ENCODE data around the gene MPZL3. TPM values are rescaled to one million over a fixed set of nuclear protein-coding genes. Genes with fewer than 3 reads are reported as not detected.
A peak's percentile ranks its signal among the peaks of the same experiment; 100 is the strongest.

Gene MPZL3
- total and polyA plus RNA-seq, 4 experiments from 2014 or later = 12.3 to 32.0 (median 21.3) TPM

GRCh38 chr11:118200901-118201680 lies 51.1 kb downstream of the MPZL3 start:
- H3K27ac Mint-ChIP-seq = no peak overlapping the region
- POLR2A ChIA-PET (ENCODE audit: partially characterized antibody) = interaction anchor here (0.9 to 5.6 kb wide), 10 partner anchors 14 to 103 kb away, joined by 3 to 83 read pairs (median 22); partner anchors contain the start of genes CD3E, JAML and MPZL3
- peaks cover 20 to 30% of the 10 kb centered on the region in 2 donors for H3K36me3 Mint-ChIP-seq

GRCh38 chr11:118200497-118200896 lies 51.7 kb downstream of the MPZL3 start:
- H3K27me3 ChIP-seq (ENCODE audit: insufficient read depth, low read length) = no peaks in the 10 kb centered on the region
- Mint-ChIP-seq H3K27ac (no peak overlapping the region), H3K4me3 (no peak overlapping the region), H3K4me1 (peaks cover 7 to 14% (median 11%) of the 10 kb centered on the region in 4 donors), H3K9me3 (no peaks in the 10 kb centered on the region), H3K27me3 (no peaks in the 10 kb centered on the region), H3K36me3 (peaks cover 22 to 27% of the 10 kb centered on the region in 2 donors)
- peak overlapping the region; percentile 16 for H3K27ac ChIP-seq (ENCODE audit: low read depth, low read length)
- H3K36me3 ChIP-seq (ENCODE audit: insufficient read depth, low read length) = peaks cover 15% of the 10 kb centered on the region
- peaks cover 67% of the 10 kb centered on the region for H3K4me1 ChIP-seq (ENCODE audit: insufficient read depth, low read length)
- POLR2A ChIA-PET (ENCODE audit: partially characterized antibody) = interaction anchor here (1.1 to 3.3 kb wide), 3 partner anchors 25 to 52 kb away, joined by 4 to 26 read pairs (median 22); partner anchors contain the start of genes JAML and MPZL3
- CTCF ChIA-PET (ENCODE audit: partially characterized antibody) = interaction anchor here (1.0 to 3.3 kb wide), 10 partner anchors 14 to 287 kb away, joined by 3 to 138 read pairs (median 44); partner anchors contain the start of genes MPZL2 and MPZL3
- no peaks in the 10 kb centered on the region for H3K9me3 ChIP-seq (ENCODE audit: control insufficient read depth in 1 of 2, low read length in 2 of 2)
- intact Hi-C loops (cut with micrococcal nuclease) = no loop called here
- no peak for DNase-seq
- H3K4me3 ChIP-seq (ENCODE audit: low read length in 2 of 2) = no peak overlapping the region

More at GRCh38 chr11:118200901-118201680, 51.1 kb downstream of the MPZL3 start:
- CTCF ChIA-PET (ENCODE audit: partially characterized antibody) = interaction anchor here (0.8 to 3.3 kb wide), 9 partner anchors 10 to 95 kb away, joined by 3 to 36 read pairs (median 11); partner anchors contain the start of genes JAML and MPZL3
- Histone ChIP-seq H3K27me3 (ENCODE audit: insufficient read depth, low read length) (no peaks in the 10 kb centered on the region), H3K36me3 (ENCODE audit: insufficient read depth, low read length) (peaks cover 18% of the 10 kb centered on the region), H3K27ac (ENCODE audit: low read depth, low read length) (peak overlapping the region; percentile 16), H3K9me3 (ENCODE audit: control insufficient read depth in 1 of 2, low read length in 2 of 2) (no peaks in the 10 kb centered on the region), H3K4me1 (ENCODE audit: insufficient read depth, low read length) (peaks cover 73% of the 10 kb centered on the region), H3K4me3 (ENCODE audit: low read length in 2 of 2) (no peak overlapping the region)
- Mint-ChIP-seq H3K4me3 (no peak overlapping the region), H3K4me1 (peaks cover 12 to 15% (median 14%) of the 10 kb centered on the region in 4 donors), H3K9me3 (no peaks in the 10 kb centered on the region), H3K27me3 (no peaks in the 10 kb centered on the region)
- peak; percentile 33 to 74 (median 51) for DNase-seq
- intact Hi-C loops (cut with micrococcal nuclease) = no loop called here

GRCh38 chr11:118199135-118199534 lies 53.0 kb downstream of the MPZL3 start:
- Mint-ChIP-seq H3K27ac (peak overlapping the region in 6 of 7 donors; percentile 53 to 94 (median 70)), H3K27me3 (no peaks in the 10 kb centered on the region), H3K36me3 (peaks cover 34 to 35% of the 10 kb centered on the region in 2 donors), H3K4me1 (peaks cover 3 to 14% (median 9%) of the 10 kb centered on the region in 4 donors), H3K4me3 (no peak overlapping the region), H3K9me3 (no peaks in the 10 kb centered on the region)
- H3K36me3 ChIP-seq (ENCODE audit: insufficient read depth, low read length) = peaks cover 21% of the 10 kb centered on the region
- H3K27ac ChIP-seq (ENCODE audit: low read depth, low read length) = no peak overlapping the region
- no peak for DNase-seq
- ChIA-PET POLR2A (ENCODE audit: partially characterized antibody) (interaction anchor here (0.6 to 3.3 kb wide), 20 partner anchors 12 to 112 kb away, joined by 3 to 26 read pairs (median 6); partner anchors contain the start of genes CD3E, JAML and MPZL3), CTCF (ENCODE audit: partially characterized antibody) (interaction anchor here (0.6 to 3.3 kb wide), 62 partner anchors 10 to 1060 kb away, joined by 3 to 138 read pairs (median 6); partner anchors contain the start of genes CD3D, CD3E, JAML and MPZL2)
- H3K27me3 ChIP-seq (ENCODE audit: insufficient read depth, low read length) = no peaks in the 10 kb centered on the region
- H3K4me1 ChIP-seq (ENCODE audit: insufficient read depth, low read length) = peaks cover 55% of the 10 kb centered on the region
- intact Hi-C loops (cut with micrococcal nuclease) = loop anchor here (2.0 kb wide), 2 partner anchors 26 to 42 kb away; partner anchors contain the start of gene JAML
- no peaks in the 10 kb centered on the region for H3K9me3 ChIP-seq (ENCODE audit: control insufficient read depth in 1 of 2, low read length in 2 of 2)
- H3K4me3 ChIP-seq (ENCODE audit: low read length in 2 of 2) = no peak overlapping the region

GRCh38 chr11:118198370-118198769 lies 53.8 kb downstream of the MPZL3 start:
- no peaks in the 10 kb centered on the region for H3K9me3 ChIP-seq (ENCODE audit: control insufficient read depth in 1 of 2, low read length in 2 of 2)
- peak overlapping the region; percentile 27 for H3K27ac ChIP-seq (ENCODE audit: low read depth, low read length)
- H3K36me3 ChIP-seq (ENCODE audit: insufficient read depth, low read length) = peaks cover 27% of the 10 kb centered on the region
- Mint-ChIP-seq H3K4me3 (peak overlapping the region in 7 of 8 donors; percentile 13 to 70 (median 47)), H3K9me3 (no peaks in the 10 kb centered on the region), H3K27me3 (no peaks in the 10 kb centered on the region), H3K27ac (peak overlapping the region in 6 of 7 donors; percentile 26 to 93 (median 77)), H3K36me3 (peaks cover 42 to 43% of the 10 kb centered on the region in 2 donors), H3K4me1 (peaks cover 3 to 14% (median 9%) of the 10 kb centered on the region in 4 donors)
- CTCF ChIA-PET (ENCODE audit: partially characterized antibody) = interaction anchor here (0.6 to 3.3 kb wide), 66 partner anchors 9 to 1061 kb away, joined by 3 to 138 read pairs (median 6); partner anchors contain the start of genes CD3D, CD3E, JAML and MPZL2
- intact Hi-C loops (cut with micrococcal nuclease) = loop anchor here (1.0 to 2.0 kb wide), 6 partner anchors 26 to 290 kb away; partner anchors contain the start of gene JAML
- H3K27me3 ChIP-seq (ENCODE audit: insufficient read depth, low read length) = no peaks in the 10 kb centered on the region
- peak; percentile 69 to 81 (median 76) for DNase-seq
- peaks cover 47% of the 10 kb centered on the region for H3K4me1 ChIP-seq (ENCODE audit: insufficient read depth, low read length)
- POLR2A ChIA-PET (ENCODE audit: partially characterized antibody) = interaction anchor here (0.6 to 3.3 kb wide), 24 partner anchors 11 to 147 kb away, joined by 3 to 26 read pairs (median 6); partner anchors contain the start of genes CD3E, CD3G, JAML and MPZL3
- H3K4me3 ChIP-seq (ENCODE audit: low read length in 2 of 2) = no peak overlapping the region

DNA sequence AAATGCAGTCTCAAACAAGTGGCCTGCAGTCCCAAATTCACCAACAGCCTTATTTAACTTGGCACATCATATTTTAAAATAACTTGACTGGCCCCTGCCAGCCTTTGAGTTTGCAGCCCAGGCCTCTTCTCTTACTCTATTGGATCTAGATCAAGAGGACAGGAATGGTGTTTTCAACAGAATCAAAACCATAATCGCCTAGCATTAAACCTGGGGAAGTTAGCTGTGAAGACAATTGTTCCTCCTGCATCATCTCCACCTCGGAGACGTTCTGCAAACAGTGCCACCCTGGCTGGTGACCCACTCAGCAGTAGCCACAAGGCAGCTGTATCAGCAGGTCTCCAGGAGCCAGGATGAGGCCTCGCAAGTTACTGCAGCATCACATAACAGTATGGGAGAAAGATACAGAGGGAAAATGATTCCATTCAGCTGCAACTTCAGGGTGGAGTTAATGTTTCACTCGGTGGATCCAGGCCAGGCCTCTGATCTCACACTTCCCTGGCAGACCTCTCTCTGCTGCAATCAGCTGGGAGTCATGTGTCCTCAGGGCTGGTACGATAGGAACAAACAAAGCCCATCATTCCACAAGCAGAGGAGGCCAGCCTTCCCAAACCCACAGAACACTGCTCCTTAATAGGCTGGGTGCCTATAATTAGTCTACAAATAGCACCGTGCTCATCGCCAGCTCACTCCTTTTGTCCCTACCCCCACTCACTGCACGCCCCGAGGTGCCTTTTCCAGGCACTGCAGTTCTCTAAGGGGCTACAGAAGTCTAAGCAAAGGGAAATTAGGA lies 57.1 kb downstream of the MPZL3 start:
- no peaks in the 10 kb centered on the region for H3K27me3 ChIP-seq (ENCODE audit: insufficient read depth, low read length)
- ChIA-PET POLR2A (ENCODE audit: partially characterized antibody) (no interaction called here), CTCF (ENCODE audit: partially characterized antibody) (interaction anchor here (1.9 to 2.0 kb wide), 2 partner anchors 97 to 100 kb away, joined by 5 to 9 read pairs; no protein-coding TSS in a partner anchor)
- peak in 1 of 5 donors; percentile 20 for DNase-seq
- no peak overlapping the region for H3K4me3 ChIP-seq (ENCODE audit: low read length in 2 of 2)
- H3K4me3 Mint-ChIP-seq = no peak overlapping the region
- H3K4me1 ChIP-seq (ENCODE audit: insufficient read depth, low read length) = peaks cover 14% of the 10 kb centered on the region
- H3K27ac ChIP-seq (ENCODE audit: low read depth, low read length) = no peak overlapping the region
- intact Hi-C loops (cut with micrococcal nuclease) = no loop called here
- no peak overlapping the region for H3K27ac Mint-ChIP-seq
- no peaks in the 10 kb centered on the region for H3K9me3 ChIP-seq (ENCODE audit: control insufficient read depth in 1 of 2, low read length in 2 of 2)
- peaks cover 58 to 64% of the 10 kb centered on the region in 2 donors for H3K36me3 Mint-ChIP-seq
- peaks cover 0 to 24% (median 11%) of the 10 kb centered on the region in 8 donors for H3K9me3 Mint-ChIP-seq
- peaks cover 3 to 14% (median 8%) of the 10 kb centered on the region in 4 donors for H3K4me1 Mint-ChIP-seq
- no peaks in the 10 kb centered on the region for H3K27me3 Mint-ChIP-seq
- H3K36me3 ChIP-seq (ENCODE audit: insufficient read depth, low read length) = peaks cover 27% of the 10 kb centered on the region

GRCh38 chr11:118193910-118194566 lies 58.1 kb downstream of the MPZL3 start:
- no peaks in the 10 kb centered on the region for H3K27me3 ChIP-seq (ENCODE audit: insufficient read depth, low read length)
- POLR2A ChIA-PET (ENCODE audit: partially characterized antibody) = no interaction called here
- no peak overlapping the region for H3K27ac ChIP-seq (ENCODE audit: low read depth, low read length)
- CTCF ChIA-PET (ENCODE audit: partially characterized antibody) = interaction anchor here (1.5 kb wide), 1 partner anchor 97 kb away, joined by 6 read pairs; no protein-coding TSS in a partner anchor
- H3K27me3 Mint-ChIP-seq = peaks cover 0 to 3% of the 10 kb centered on the region in 2 donors
- intact Hi-C loops (cut with micrococcal nuclease) = no loop called here
- peaks cover 12% of the 10 kb centered on the region for H3K4me1 ChIP-seq (ENCODE audit: insufficient read depth, low read length)
- H3K36me3 Mint-ChIP-seq = peaks cover 56 to 64% of the 10 kb centered on the region in 2 donors
- no peaks in the 10 kb centered on the region for H3K9me3 ChIP-seq (ENCODE audit: control insufficient read depth in 1 of 2, low read length in 2 of 2)
- no peak for DNase-seq
- peaks cover 3 to 12% (median 7%) of the 10 kb centered on the region in 4 donors for H3K4me1 Mint-ChIP-seq
- peaks cover 0 to 29% (median 12%) of the 10 kb centered on the region in 8 donors for H3K9me3 Mint-ChIP-seq
- H3K36me3 ChIP-seq (ENCODE audit: insufficient read depth, low read length) = peaks cover 27% of the 10 kb centered on the region
- no peak overlapping the region for H3K4me3 Mint-ChIP-seq
- H3K27ac Mint-ChIP-seq = no peak overlapping the region
- no peak overlapping the region for H3K4me3 ChIP-seq (ENCODE audit: low read length in 2 of 2)

All from CD4-positive, alpha-beta memory T cell (primary cell).